Measurements from ENCODE around the gene BIRC6.

The BIRC6 gene

GRCh38 chr2:32479993-32480392 lies 123.2 kb downstream of the BIRC6 start:
- Histone ChIP-seq H3K9me3 (ENCODE audit: control insufficient read depth, insufficient read depth, low read length) (no peaks in the 10 kb centered on the region), H3K9me2 (replicated peaks; ENCODE audit: control insufficient read depth, low read length) (no peaks in the 10 kb centered on the region), H3K4me1 (ENCODE audit: control insufficient read depth, low read length) (no peaks in the 10 kb centered on the region), H4K20me1 (ENCODE audit: control insufficient read depth, insufficient read depth, low read depth, low read length) (no peaks in the 10 kb centered on the region), H3K79me2 (ENCODE audit: control insufficient read depth, low read length) (no peaks in the 10 kb centered on the region), H3K36me3 (ENCODE audit: control insufficient read depth, low read length) (peaks cover 85% of the 10 kb centered on the region), H3F3A (ENCODE audit: control insufficient read depth, insufficient read depth) (peaks cover 4% of the 10 kb centered on the region; the same call in 1 of the 2 replicates), H3K4me3 (ENCODE audit: low read length) (no peak overlapping the region), H3K27me3 (ENCODE audit: control insufficient read depth, low read length) (no peaks in the 10 kb centered on the region), H3K27ac (ENCODE audit: low read depth, low read length) (no peak overlapping the region), H3K4me2 (ENCODE audit: low read length) (no peak overlapping the region)
- TF ChIP-seq EZH2phosphoT487 (IDR thresholded peaks at IDR 0.05; ENCODE audit: borderline replicate concordance, low read length) (no peak), CTCF (IDR thresholded peaks at IDR 0.05; ENCODE audit: low read depth, low read length, poor library complexity, severe bottlenecking) (no peak)

GRCh38 chr2:32482471-32482870 lies 125.6 kb downstream of the BIRC6 start:
- Histone ChIP-seq H3F3A (ENCODE audit: control insufficient read depth, insufficient read depth) (peaks cover under 1% of the 10 kb centered on the region; the same call in 1 of the 2 replicates), H3K27me3 (ENCODE audit: control insufficient read depth, low read length) (no peaks in the 10 kb centered on the region), H3K9me3 (ENCODE audit: control insufficient read depth, insufficient read depth, low read length) (no peaks in the 10 kb centered on the region), H3K4me2 (ENCODE audit: low read length) (no peak overlapping the region), H3K4me1 (ENCODE audit: control insufficient read depth, low read length) (no peaks in the 10 kb centered on the region), H3K27ac (ENCODE audit: low read depth, low read length) (no peak overlapping the region), H3K9me2 (replicated peaks; ENCODE audit: control insufficient read depth, low read length) (no peaks in the 10 kb centered on the region), H3K79me2 (ENCODE audit: control insufficient read depth, low read length) (no peaks in the 10 kb centered on the region), H3K36me3 (ENCODE audit: control insufficient read depth, low read length) (peaks cover 87% of the 10 kb centered on the region), H4K20me1 (ENCODE audit: control insufficient read depth, insufficient read depth, low read depth, low read length) (no peaks in the 10 kb centered on the region), H3K4me3 (ENCODE audit: low read length) (no peak overlapping the region)
- TF ChIP-seq EZH2phosphoT487 (IDR thresholded peaks at IDR 0.05; ENCODE audit: borderline replicate concordance, low read length) (no peak), CTCF (IDR thresholded peaks at IDR 0.05; ENCODE audit: low read depth, low read length, poor library complexity, severe bottlenecking) (no peak)

GRCh38 chr2:32484937-32485336 lies 128.1 kb downstream of the BIRC6 start:
- no peak overlapping the region for H3K4me2 ChIP-seq (ENCODE audit: low read length)
- H3K4me3 ChIP-seq (ENCODE audit: low read length), result no peak overlapping the region
- peaks cover 87% of the 10 kb centered on the region for H3K36me3 ChIP-seq (ENCODE audit: control insufficient read depth, low read length)
- H4K20me1 ChIP-seq (ENCODE audit: control insufficient read depth, insufficient read depth, low read depth, low read length), result no peaks in the 10 kb centered on the region
- H3K27me3 ChIP-seq (ENCODE audit: control insufficient read depth, low read length), result no peaks in the 10 kb centered on the region
- no peaks in the 10 kb centered on the region for H3K4me1 ChIP-seq (ENCODE audit: control insufficient read depth, low read length)
- H3K9me2 ChIP-seq (replicated peaks; ENCODE audit: control insufficient read depth, low read length), result no peaks in the 10 kb centered on the region
- no peaks in the 10 kb centered on the region for H3K79me2 ChIP-seq (ENCODE audit: control insufficient read depth, low read length)
- TF ChIP-seq CTCF (IDR thresholded peaks at IDR 0.05; ENCODE audit: low read depth, low read length, poor library complexity, severe bottlenecking) (no peak), EZH2phosphoT487 (IDR thresholded peaks at IDR 0.05; ENCODE audit: borderline replicate concordance, low read length) (no peak)
- peaks cover 8% of the 10 kb centered on the region for H3F3A ChIP-seq (ENCODE audit: control insufficient read depth, insufficient read depth)
- H3K27ac ChIP-seq (ENCODE audit: low read depth, low read length), result no peak overlapping the region
- H3K9me3 ChIP-seq (ENCODE audit: control insufficient read depth, insufficient read depth, low read length), result no peaks in the 10 kb centered on the region
